Measurements from ENCODE around the gene CCDC74B.
"Not testable (repeated sequence)": the region's sequence is repeated elsewhere in the genome, so short reads cannot be mapped to it uniquely, and the experiment has no call there.

The CCDC74B gene

GRCh38 chr2:130166611-130167010, 21.7 kb upstream of the CCDC74B start:
- DNase-seq (ENCODE audit: low spot score) = not testable (repeated sequence)

GRCh38 chr2:130165293-130166016, 20.5 kb upstream of the CCDC74B start:
- no peak for DNase-seq (ENCODE audit: low spot score)

- DNase-seq (ENCODE audit: low spot score) = no peak
These were observed 18.1 kb upstream of the CCDC74B start for GRCh38 chr2:130162968-130163367.

DNA sequence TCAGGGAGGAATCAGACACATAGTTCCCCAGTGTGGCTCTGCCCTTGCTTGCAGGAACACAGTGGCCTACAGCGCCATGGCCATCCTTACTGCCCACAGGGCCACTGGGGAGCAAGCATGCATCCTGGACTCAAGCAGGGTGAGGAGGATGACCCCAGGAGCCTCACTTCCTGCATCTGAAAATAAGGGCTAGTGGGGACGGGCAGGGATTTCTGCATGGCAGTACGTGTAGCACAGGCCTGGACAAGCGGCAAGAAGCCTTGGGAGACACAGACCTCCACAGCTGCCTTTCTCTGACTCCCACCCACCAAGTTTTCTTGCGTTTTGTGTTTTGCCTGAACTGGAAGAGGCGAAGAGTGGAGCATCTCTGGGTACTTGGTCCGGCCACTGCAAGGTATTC, 17.6 kb upstream of the CCDC74B start:
- not testable (repeated sequence) for DNase-seq (ENCODE audit: low spot score)

GRCh38 chr2:130160838-130161705, 16.2 kb upstream of the CCDC74B start:
- DNase-seq (ENCODE audit: low spot score) = not testable (repeated sequence)

DNA sequence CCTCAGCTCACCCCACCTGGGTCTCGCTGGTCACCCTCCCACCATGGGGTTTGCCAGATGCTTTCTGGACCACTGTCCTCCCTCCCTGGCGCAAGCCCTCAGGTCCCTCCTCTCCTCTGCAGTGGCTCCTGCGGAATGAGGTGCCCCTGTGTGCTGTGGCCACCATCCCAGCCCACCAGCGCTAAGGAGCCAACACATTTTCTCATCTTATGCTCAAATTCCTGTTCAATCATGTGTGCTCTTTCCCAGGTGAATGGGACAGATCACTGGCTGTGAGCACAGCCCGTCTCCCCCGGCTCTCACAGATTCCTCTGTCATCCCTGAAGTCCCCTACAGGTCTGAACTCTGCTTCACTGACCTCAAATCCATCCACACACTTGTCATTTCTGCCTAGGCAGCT, 15.2 kb upstream of the CCDC74B start:
- no peak for DNase-seq (ENCODE audit: low spot score)

- DNase-seq (ENCODE audit: low spot score) = not testable (repeated sequence)
These were observed 14.5 kb upstream of the CCDC74B start for GRCh38 chr2:130159376-130159775.

DNA sequence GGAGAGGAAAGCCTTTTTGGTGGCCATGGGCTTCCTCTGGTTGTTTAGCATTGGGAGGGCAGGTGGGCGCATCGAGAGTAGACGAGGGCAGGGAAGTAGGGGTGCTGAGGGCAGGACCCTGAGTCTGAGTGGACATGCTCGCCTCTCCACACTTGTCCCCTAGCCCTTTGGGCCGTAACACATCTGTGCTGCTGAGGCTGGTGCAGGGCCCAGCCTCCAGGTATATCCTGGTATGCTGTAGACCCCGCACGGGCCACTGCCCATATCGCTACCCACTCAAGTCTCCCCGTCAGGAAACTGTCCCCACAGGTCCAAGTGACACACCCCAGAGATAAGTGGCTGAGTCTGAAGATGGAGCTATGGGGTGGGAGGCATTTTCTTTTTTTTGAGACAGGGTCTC, 13.7 kb upstream of the CCDC74B start:
- no peak for DNase-seq (ENCODE audit: low spot score)

GRCh38 chr2:130157825-130158514, 13.1 kb upstream of the CCDC74B start:
- not testable (repeated sequence) for DNase-seq (ENCODE audit: low spot score)

- not testable (repeated sequence) for DNase-seq (ENCODE audit: low spot score)
These were observed 12.4 kb upstream of the CCDC74B start for GRCh38 chr2:130157354-130157753.

DNA sequence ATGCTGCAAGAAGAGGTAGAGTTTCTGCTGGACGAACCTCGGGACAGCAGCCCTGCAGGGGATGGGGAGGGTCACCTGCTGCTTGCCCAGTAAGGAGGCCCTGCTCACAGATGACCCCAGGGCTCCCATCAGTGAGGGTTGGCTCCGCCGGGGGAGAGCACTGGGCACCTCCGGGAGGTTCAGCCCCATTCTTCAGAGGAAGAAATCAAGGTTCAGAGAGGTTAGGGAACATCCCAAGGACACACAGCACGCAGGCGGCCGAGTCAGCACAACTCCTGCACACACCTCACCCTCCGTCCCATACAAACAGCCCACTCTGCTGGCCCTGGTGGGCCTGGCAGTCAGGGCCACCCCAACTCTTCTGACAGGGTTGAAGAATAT, 11.7 kb upstream of the CCDC74B start:
- DNase-seq (ENCODE audit: low spot score) = no peak

GRCh38 chr2:130155956-130156623, 11.2 kb upstream of the CCDC74B start:
- peak; percentile 62 for DNase-seq (ENCODE audit: low spot score)

DNA sequence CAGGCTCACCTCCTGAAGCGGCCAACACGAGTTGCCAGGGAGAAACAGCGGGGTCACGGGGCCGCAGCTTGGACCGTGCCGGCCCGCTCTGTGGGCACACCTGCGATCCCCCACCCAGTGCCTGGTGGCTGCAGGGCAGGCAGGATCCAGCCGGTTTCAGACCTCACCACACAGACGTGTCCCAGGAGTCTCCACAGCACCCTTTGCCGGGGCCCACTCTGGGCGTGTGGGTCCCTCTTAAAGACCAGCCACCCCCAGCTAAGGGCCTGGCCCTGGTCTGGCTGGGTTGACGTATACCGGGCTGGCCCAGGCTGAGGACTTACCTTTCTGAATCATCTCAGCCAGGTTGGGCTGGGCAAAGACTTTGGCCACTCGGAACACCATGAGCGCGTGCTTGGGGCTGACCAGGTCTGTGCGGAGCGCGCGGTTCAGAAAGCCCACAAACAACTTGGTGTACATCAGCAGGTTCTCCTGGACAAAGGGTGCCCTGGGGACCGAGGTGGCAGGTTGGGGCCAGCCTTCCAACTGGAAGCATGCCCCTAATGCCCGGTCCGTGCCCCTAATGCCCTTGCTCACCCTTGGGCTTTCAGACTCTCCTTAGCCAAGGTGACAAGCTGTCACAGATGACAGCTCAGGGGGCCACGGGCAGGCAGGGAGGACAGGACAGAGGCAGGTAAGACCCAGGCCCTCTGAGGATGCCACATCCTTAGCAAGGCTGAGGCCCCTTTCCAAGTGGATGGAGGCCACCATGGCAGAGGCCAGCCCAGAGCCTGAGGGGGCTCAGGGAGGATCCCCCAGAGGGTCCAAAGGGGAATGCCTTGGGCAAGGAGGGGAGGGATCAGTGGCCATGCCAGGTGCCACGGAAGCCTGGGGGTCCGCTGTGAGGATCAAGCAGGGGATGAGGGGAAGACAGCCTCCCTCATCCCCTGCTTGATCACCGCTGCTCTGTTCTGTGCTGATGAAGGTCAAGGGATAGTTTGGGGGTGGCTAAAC, 10.2 kb upstream of the CCDC74B start:
- DNase-seq (ENCODE audit: low spot score) = no peak

DNA sequence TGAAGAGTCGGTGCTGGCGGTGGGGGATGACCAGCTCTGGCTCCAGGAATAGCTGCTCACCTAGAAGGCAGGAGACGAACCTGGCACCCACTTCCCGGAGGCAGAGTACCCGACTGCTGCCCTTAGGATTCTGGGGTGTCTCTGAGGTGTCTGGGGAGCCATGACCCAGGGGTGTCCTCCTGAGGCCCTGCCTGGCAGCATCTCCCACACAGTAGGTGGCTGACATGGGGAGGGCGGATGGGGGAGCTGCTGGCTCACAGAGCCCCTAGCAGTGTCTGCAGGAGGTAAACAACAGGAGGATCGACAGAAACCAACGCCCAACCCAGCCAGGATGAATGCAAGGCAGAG, 9.5 kb upstream of the CCDC74B start:
- not testable (repeated sequence) for DNase-seq (ENCODE audit: low spot score)

DNA sequence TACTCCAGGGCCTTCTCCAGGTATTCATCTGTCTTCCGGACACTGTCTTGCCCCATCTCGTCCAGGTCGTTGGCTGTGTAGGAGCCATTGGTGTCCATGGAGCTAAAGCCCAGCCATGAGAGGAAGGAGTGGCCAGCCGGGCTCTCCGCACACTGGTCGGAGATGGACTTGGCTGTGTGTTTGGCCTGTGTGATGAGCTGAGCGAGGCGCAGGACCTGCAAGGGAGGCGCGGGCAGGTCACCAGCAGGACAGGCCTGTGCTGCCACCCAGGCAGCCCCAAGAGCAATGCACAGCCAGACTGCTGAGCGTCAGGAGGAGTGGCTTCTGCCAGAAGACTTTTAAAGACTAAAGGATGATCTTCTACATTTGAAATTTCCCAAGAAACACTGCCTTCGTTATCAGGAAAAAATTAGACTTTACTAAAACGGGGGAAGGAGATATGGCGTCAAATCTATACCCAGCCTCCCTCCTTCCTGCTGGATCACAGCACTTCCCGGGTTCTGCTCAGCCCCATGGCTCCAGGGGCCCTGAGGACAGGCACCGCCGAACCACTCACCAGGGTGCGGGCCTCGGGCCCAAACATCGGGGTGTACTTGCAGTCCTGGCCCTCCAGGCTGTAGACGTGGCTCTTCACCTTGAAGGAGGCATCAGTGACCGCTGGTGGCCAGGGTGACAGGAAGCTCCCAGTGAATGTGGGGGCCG, 9.0 kb upstream of the CCDC74B start:
- DNase-seq (ENCODE audit: low spot score) = not testable (repeated sequence)

- DNase-seq (ENCODE audit: low spot score) = no peak
These were observed 8.1 kb upstream of the CCDC74B start for GRCh38 chr2:130152816-130153595.

DNA sequence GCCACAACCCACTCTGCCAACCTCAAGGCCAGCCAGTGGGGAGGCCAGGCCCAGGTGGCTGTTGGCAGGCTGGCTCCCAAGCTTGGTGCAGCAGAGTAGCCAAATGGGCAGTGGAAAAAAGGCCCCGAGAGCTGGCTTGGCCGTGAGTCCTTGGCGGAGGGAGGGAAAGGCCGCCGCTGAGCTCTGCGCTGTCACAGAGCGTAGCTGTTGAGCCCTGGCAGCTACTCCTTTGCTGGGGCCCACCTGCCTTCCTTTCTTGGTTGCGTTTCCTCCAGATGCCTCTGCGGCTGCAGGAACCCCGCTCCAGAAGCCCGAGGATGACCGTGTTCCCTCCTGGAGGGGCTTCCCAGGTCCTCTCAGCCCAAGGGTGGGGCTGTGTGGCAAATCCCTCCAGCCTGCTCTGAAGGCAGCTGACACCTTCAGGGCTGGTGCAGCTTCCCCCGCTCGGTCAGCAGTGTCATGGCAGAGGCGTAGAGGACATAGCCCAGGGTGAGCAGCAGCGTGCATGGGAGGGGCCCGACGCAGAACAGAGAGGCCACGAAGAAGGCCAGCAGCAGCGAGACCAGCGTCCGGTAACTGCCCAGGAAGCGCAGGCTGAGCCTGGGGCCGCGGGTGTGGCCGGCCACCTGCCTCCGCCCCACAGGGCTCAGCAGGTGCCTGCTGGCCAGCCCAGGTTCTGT, 7.4 kb upstream of the CCDC74B start:
- not testable (repeated sequence) for DNase-seq (ENCODE audit: low spot score)

DNA sequence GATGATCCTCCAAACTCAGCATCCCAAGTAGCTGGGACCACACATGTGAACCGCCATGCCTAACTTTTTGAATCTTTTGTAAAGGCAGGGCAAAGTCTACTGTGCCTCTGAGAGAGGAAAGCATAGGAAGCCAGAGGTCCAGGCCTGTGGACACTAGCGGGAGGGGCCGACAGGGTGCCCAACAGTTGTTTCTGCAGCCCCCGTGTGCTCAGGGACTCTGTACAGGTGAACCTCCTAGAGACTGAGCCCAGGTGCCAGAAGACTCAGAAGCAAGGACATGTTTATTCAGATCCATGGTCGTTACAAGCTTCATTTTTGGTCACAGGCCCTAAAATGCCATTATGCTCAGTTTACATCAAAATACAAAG, 6.2 kb upstream of the CCDC74B start:
- DNase-seq (ENCODE audit: low spot score) = not testable (repeated sequence)
